ENCODE results near the gene WWC2. TPM values are rescaled to one million over a fixed set of nuclear protein-coding genes. Genes with fewer than 3 reads are reported as not detected.

WWC2 gene
- total RNA-seq, 1 experiment from 2014 or later: 126 TPM

DNA sequence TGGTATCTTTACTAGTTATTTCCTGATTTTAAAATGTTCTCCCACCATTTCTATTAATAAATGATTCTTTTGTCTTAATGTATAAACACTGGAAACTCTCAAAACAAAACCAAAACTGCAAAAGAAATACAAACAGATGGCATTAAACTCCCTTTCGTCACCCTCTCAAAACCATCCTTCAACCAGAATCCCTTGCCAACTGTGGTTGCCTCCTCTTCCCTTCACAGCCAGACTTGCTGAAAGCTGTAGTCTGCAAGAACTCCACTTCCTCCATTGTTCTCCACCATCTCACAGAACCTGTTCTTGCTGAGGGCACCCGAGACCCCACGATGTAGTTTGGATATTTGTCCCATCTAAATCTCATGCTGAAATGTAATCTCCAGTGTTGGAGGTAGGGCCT lies 96.5 kb downstream of the WWC2 start (continued):
- TF ChIP-seq FOXP4 (CRISPR knock-in tag; IDR thresholded peaks at IDR 0.05) (no peak), ARID4B (CRISPR knock-in tag; IDR thresholded peaks at IDR 0.05; ENCODE audit: borderline replicate concordance) (no peak), ZNF532 (CRISPR knock-in tag; IDR thresholded peaks at IDR 0.05; ENCODE audit: borderline replicate concordance) (no peak), NR2C2 (CRISPR knock-in tag; IDR thresholded peaks at IDR 0.05) (no peak), GTF2I (CRISPR knock-in tag; conservative IDR thresholded peaks at IDR 0.05) (no peak), NFATC4 (CRISPR knock-in tag; IDR thresholded peaks at IDR 0.05) (no peak), ELF4 (CRISPR knock-in tag; IDR thresholded peaks at IDR 0.05; ENCODE audit: low read depth) (no peak)

DNA sequence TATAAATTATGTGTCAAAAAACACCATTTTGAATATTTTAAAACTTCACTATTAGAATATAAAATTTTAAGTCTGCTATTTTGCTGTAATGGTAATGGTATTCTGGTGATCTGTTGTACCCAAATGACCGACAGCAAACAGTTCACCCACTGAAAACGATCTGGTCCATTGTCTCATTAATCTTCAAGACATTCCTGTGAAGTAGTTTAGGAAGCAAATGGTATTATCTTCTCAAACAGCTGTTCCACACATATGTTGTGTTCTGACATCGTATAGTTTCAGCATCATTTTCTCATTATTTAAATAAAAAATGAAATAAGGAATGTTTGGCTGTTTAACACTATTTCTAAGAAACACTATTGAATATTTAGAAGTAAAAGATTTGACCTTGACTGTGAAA lies 98.1 kb downstream of the WWC2 start:
- DNase-seq (ENCODE audit: low spot score): no peak
- CTCF ChIA-PET: no interaction called here
- POLR2A ChIA-PET: no interaction called here
- Mint-ChIP-seq H3K36me3 (peaks cover 6% of the 10 kb centered on the region; the same call in 1 of the 2 replicates), H3K4me3 (no peak overlapping the region), H3K27me3 (ENCODE audit: low read depth) (no peaks in the 10 kb centered on the region), H3K27ac (no peak overlapping the region), H3K4me1 (peaks cover 48% of the 10 kb centered on the region), H3K9me3 (no peaks in the 10 kb centered on the region)
- TF ChIP-seq GRHL2 (CRISPR knock-in tag; IDR thresholded peaks at IDR 0.05; ENCODE audit: insufficient replicate concordance, severe bottlenecking) (no peak), NR1H2 (CRISPR knock-in tag; IDR thresholded peaks at IDR 0.05) (no peak), SOX15 (CRISPR knock-in tag; IDR thresholded peaks at IDR 0.05) (no peak), ZMAT4 (CRISPR knock-in tag; IDR thresholded peaks at IDR 0.05) (no peak), ZBTB21 (CRISPR knock-in tag; IDR thresholded peaks at IDR 0.05; ENCODE audit: borderline replicate concordance) (no peak), FOXK1 (CRISPR knock-in tag; IDR thresholded peaks at IDR 0.05) (no peak), E2F4 (CRISPR knock-in tag; IDR thresholded peaks at IDR 0.05; ENCODE audit: borderline replicate concordance, low read depth) (no peak), ZNF232 (CRISPR knock-in tag; IDR thresholded peaks at IDR 0.05) (no peak), HMGA2 (CRISPR knock-in tag; IDR thresholded peaks at IDR 0.05) (no peak), ETV6 (CRISPR knock-in tag; IDR thresholded peaks at IDR 0.05) (no peak), GABPB1 (CRISPR knock-in tag; IDR thresholded peaks at IDR 0.05) (no peak), KAT7 (CRISPR knock-in tag; IDR thresholded peaks at IDR 0.05; ENCODE audit: borderline replicate concordance) (no peak)
- TF ChIP-seq, protein P1, sequence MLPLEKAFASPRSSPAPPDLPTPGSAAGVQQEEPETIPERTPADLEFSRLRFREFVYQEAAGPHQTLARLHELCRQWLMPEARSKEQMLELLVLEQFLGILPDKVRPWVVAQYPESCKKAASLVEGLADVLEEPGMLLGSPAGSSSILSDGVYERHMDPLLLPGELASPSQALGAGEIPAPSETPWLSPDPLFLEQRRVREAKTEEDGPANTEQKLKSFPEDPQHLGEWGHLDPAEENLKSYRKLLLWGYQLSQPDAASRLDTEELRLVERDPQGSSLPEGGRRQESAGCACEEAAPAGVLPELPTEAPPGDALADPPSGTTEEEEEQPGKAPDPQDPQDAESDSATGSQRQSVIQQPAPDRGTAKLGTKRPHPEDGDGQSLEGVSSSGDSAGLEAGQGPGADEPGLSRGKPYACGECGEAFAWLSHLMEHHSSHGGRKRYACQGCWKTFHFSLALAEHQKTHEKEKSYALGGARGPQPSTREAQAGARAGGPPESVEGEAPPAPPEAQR (CRISPR knock-in tag; IDR thresholded peaks at IDR 0.05): no peak
- TF ChIP-seq, protein P2, sequence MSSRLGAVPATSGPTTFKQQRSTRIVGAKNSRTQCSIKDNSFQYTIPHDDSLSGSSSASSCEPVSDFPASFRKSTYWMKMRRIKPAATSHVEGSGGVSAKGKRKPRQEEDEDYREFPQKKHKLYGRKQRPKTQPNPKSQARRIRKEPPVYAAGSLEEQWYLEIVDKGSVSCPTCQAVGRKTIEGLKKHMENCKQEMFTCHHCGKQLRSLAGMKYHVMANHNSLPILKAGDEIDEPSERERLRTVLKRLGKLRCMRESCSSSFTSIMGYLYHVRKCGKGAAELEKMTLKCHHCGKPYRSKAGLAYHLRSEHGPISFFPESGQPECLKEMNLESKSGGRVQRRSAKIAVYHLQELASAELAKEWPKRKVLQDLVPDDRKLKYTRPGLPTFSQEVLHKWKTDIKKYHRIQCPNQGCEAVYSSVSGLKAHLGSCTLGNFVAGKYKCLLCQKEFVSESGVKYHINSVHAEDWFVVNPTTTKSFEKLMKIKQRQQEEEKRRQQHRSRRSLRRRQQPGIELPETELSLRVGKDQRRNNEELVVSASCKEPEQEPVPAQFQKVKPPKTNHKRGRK (CRISPR knock-in tag; IDR thresholded peaks at IDR 0.05; ENCODE audit: borderline replicate concordance): no peak
- ATAC-seq: no peak
